Type B pancreatic cell (in vitro differentiated cells): ENCODE measurements around the gene NYAP1. TPM values are rescaled to one million over a fixed set of nuclear protein-coding genes. Genes with fewer than 3 reads are reported as not detected.

Source experiments
- DNase-seq: peaks from one replicate; pipeline ENCODE4 v3.0.0; 2021; ENCODE audit warnings: mixed read lengths; ENCODE audit not compliant: unreplicated experiment; ENCODE audit errors: extremely low spot score
- H3K27ac Mint-ChIP-seq: 2 replicates; pipeline ENCODE4 v1.8.0; 2021; ENCODE audit warnings: mild to moderate bottlenecking, mixed read lengths
- H3K27me3 Mint-ChIP-seq: 2 replicates; pipeline ENCODE4 v1.8.0; 2021; ENCODE audit warnings: mixed read lengths
- H3K36me3 Mint-ChIP-seq: 2 replicates; pipeline ENCODE4 v1.8.0; 2021; ENCODE audit warnings: mixed read lengths
- H3K4me1 Mint-ChIP-seq: one replicate; pipeline ENCODE4 v1.8.0; 2021; ENCODE audit warnings: mixed read lengths; ENCODE audit not compliant: unreplicated experiment
- H3K4me3 Mint-ChIP-seq: 2 replicates; pipeline ENCODE4 v1.8.0; 2021; ENCODE audit warnings: mild to moderate bottlenecking, mixed read lengths
- H3K9me3 Mint-ChIP-seq: 2 replicates; pipeline ENCODE4 v1.8.0; 2021; ENCODE audit warnings: mixed read lengths
- long read RNA-seq: library from polyadenylated mRNA; unstranded; transcript quantifications from one replicate; pipeline ENCODE4 v2.0.0, GENCODE V29; 2020
- total RNA-seq: library from RNA; stranded (reverse); gene quantifications from 2 replicates; pipeline ENCODE4 v1.2.1, GENCODE V29; 2021; ENCODE audit warnings: low replicate concordance
- TF ChIP-seq, protein P1 (sequence below): fragments of 200-600 bp; sonication (generic); conservative IDR thresholded peaks from 2 replicates; pipeline ENCODE4 v1.5.0; 2021; ENCODE audit warnings: antibody characterized with exemption, mild to moderate bottlenecking

Gene NYAP1
- 2.1 and 6.3 TPM in 2 replicates for total RNA-seq
- long read RNA-seq: 0 reads

GRCh38 chr7:100483722-100484672 lies at the start of gene NYAP1:
Gene NYAP1 (plus strand): TSS chr7:100483927. CDS start chr7:100485312, 1,385 bp downstream.
- H3K27me3 Mint-ChIP-seq: no peaks in the 10 kb centered on the region
- TF ChIP-seq, protein P1, sequence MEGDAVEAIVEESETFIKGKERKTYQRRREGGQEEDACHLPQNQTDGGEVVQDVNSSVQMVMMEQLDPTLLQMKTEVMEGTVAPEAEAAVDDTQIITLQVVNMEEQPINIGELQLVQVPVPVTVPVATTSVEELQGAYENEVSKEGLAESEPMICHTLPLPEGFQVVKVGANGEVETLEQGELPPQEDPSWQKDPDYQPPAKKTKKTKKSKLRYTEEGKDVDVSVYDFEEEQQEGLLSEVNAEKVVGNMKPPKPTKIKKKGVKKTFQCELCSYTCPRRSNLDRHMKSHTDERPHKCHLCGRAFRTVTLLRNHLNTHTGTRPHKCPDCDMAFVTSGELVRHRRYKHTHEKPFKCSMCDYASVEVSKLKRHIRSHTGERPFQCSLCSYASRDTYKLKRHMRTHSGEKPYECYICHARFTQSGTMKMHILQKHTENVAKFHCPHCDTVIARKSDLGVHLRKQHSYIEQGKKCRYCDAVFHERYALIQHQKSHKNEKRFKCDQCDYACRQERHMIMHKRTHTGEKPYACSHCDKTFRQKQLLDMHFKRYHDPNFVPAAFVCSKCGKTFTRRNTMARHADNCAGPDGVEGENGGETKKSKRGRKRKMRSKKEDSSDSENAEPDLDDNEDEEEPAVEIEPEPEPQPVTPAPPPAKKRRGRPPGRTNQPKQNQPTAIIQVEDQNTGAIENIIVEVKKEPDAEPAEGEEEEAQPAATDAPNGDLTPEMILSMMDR: no peak
- peak within 1 kb of the TSS; percentile 92 for H3K4me3 Mint-ChIP-seq
- no peaks in the 10 kb centered on the region for H3K36me3 Mint-ChIP-seq
- H3K9me3 Mint-ChIP-seq: no peaks in the 10 kb centered on the region
- peak within 1 kb of the TSS; percentile 78 for H3K27ac Mint-ChIP-seq
- H3K4me1 Mint-ChIP-seq: peaks cover 21% of the 10 kb centered on the region
- DNase-seq: no peak

DNA sequence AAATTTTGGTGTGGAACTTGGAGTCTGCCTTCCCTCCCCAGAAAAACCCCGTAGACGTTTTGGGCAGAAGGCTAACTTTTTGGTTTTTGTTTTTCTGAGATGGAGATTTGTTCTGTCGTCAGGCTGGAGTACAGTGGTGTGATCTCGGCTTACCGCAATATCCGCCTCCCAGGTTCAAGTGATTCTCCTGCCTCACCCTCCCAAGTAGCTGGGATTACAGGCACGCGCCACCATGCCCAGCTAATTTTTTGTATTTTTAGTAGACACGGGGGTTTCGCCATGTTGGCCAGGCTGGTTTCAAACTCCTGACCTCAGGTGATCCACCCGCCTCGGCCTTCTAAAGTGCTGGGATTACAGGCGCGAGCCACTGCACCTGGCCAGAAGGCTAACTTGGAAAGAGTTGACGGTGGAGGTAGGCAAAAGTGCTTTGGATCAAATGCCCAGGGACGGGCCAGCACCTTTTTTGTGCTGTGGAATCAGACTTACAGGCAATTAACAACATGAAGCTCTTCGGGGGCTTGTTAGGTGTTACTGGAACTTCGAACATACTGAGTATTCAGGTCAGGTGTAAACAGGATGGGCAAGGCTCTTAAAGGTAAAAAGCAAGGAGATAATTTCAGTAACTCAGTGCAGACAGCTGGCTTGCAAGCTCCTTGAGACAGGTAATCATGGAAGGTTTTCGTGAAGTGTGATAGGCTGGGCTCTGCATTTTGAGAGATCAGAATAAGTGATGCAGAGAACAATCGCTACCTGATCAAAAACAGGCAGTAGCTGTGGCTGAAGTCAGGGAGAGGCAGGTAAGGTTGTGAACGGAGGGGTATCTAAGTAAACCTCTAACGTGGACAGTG lies 49.2 kb upstream of the NYAP1 start:
- peak overlapping the region; percentile 93 for H3K27ac Mint-ChIP-seq
- H3K4me3 Mint-ChIP-seq: peak overlapping the region; percentile 90
- TF ChIP-seq, protein P1: no peak
- DNase-seq: no peak
- peaks cover 22% of the 10 kb centered on the region for H3K36me3 Mint-ChIP-seq
- H3K27me3 Mint-ChIP-seq: peaks cover 2% of the 10 kb centered on the region
- H3K4me1 Mint-ChIP-seq: peaks cover 31% of the 10 kb centered on the region
- H3K9me3 Mint-ChIP-seq: no peaks in the 10 kb centered on the region

GRCh38 chr7:100435401-100436304 lies 48.1 kb upstream of the NYAP1 start:
- no peak for DNase-seq
- H3K4me3 Mint-ChIP-seq: peak overlapping the region; percentile 98
- TF ChIP-seq, protein P1: no peak
- peaks cover 20% of the 10 kb centered on the region for H3K36me3 Mint-ChIP-seq
- peak overlapping the region; percentile 99 for H3K27ac Mint-ChIP-seq
- no peaks in the 10 kb centered on the region for H3K9me3 Mint-ChIP-seq
- peaks cover 30% of the 10 kb centered on the region for H3K4me1 Mint-ChIP-seq
- no peaks in the 10 kb centered on the region for H3K27me3 Mint-ChIP-seq

GRCh38 chr7:100437150-100438100 lies 46.3 kb upstream of the NYAP1 start:
- Mint-ChIP-seq H3K36me3 (peaks cover 18% of the 10 kb centered on the region), H3K4me3 (peak overlapping the region; percentile 20), H3K27me3 (no peaks in the 10 kb centered on the region), H3K27ac (no peak overlapping the region), H3K9me3 (no peaks in the 10 kb centered on the region), H3K4me1 (peaks cover 19% of the 10 kb centered on the region)
- TF ChIP-seq, protein P1: no peak
- no peak for DNase-seq
